Left ventricle myocardium inferior (tissue), 1 donor: Measurements from ENCODE around the gene NAP1L4. TPM values are rescaled to one million over a fixed set of nuclear protein-coding genes. Genes with fewer than 3 reads are reported as not detected.

ENCODE experiments used
- DNase-seq: peaks from one replicate; pipeline ENCODE4 v3.0.0-alpha.2; 2020
- H3K27ac ChIP-seq: fragments of 200-600 bp; replicated peaks from 2 replicates; pipeline ENCODE4 v1.8.0; 2021
- H3K27me3 ChIP-seq: fragments of 200-600 bp; 2 replicates; pipeline ENCODE4 v1.8.0; 2021; ENCODE audit warnings: low read depth
- H3K36me3 ChIP-seq: fragments of 200-600 bp; 2 replicates; pipeline ENCODE4 v1.8.0; 2021
- H3K4me1 ChIP-seq: fragments of 200-600 bp; 2 replicates; pipeline ENCODE4 v1.8.0; 2021
- H3K4me3 ChIP-seq: fragments of 200-600 bp; 2 replicates; pipeline ENCODE4 v1.8.0; 2021; ENCODE audit warnings: mild to moderate bottlenecking, moderate library complexity
- H3K9me3 ChIP-seq: fragments of 200-600 bp; replicated peaks from 2 replicates; pipeline ENCODE4 v1.8.0; 2021
- CTCF ChIP-seq: fragments of 200-600 bp; IDR thresholded peaks from 2 replicates; pipeline ENCODE4 v1.8.0; 2021; ENCODE audit warnings: antibody characterized with exemption, mild to moderate bottlenecking, borderline replicate concordance
- intact Hi-C: fragments of 100-400 bp; cut with micrococcal nuclease; formaldehyde crosslinking; loops from one replicate; pipeline ENCODE4 v1.11.0; 2022
- total RNA-seq: library from RNA; stranded (reverse); fragmentation: NEBNext Ultra II Directional; extraction: Animal tissue kit (Norgen Biotek cat#: 25700); gene quantifications from one replicate; pipeline ENCODE4 v1.2.1, GENCODE V29; 2021
- donor health status: DM: no; HTN: yes; CAD: no; lungs with severe emphysema.

Gene NAP1L4
- total RNA-seq, 1 donor from 2014 or later: 175 TPM

- peaks cover 50% of the 10 kb centered on the region for H3K27me3 ChIP-seq
- TF ChIP-seq CTCF: no peak
- no peak overlapping the region for H3K4me3 ChIP-seq
- H3K36me3 ChIP-seq: no peaks in the 10 kb centered on the region
- intact Hi-C loops: no loop called here
- no peaks in the 10 kb centered on the region for H3K9me3 ChIP-seq
- H3K27ac ChIP-seq: no peak overlapping the region
- no peak for DNase-seq
- H3K4me1 ChIP-seq: peaks cover 13% of the 10 kb centered on the region
Measured at GRCh38 chr11:2923446-2924375, 68.4 kb downstream of the NAP1L4 start.

GRCh38 chr11:2922655-2923054 is 69.5 kb downstream of the NAP1L4 start:
- H3K27ac ChIP-seq: no peak overlapping the region
- DNase-seq: no peak
- H3K4me3 ChIP-seq: no peak overlapping the region
- peaks cover 39% of the 10 kb centered on the region for H3K27me3 ChIP-seq
- no peaks in the 10 kb centered on the region for H3K36me3 ChIP-seq
- intact Hi-C loops: no loop called here
- no peaks in the 10 kb centered on the region for H3K9me3 ChIP-seq
- peaks cover 3% of the 10 kb centered on the region for H3K4me1 ChIP-seq
- no peak for TF ChIP-seq CTCF

GRCh38 chr11:2921742-2922493 is 70.2 kb downstream of the NAP1L4 start:
- no peak for TF ChIP-seq CTCF
- no peak for DNase-seq

GRCh38 chr11:2921261-2921660 is 70.9 kb downstream of the NAP1L4 start:
- no peak for TF ChIP-seq CTCF
- Histone ChIP-seq H3K4me1 (peaks cover 3% of the 10 kb centered on the region), H3K4me3 (no peak overlapping the region), H3K9me3 (no peaks in the 10 kb centered on the region), H3K27ac (no peak overlapping the region), H3K36me3 (no peaks in the 10 kb centered on the region), H3K27me3 (peaks cover 25% of the 10 kb centered on the region)
- DNase-seq: no peak
- intact Hi-C loops: no loop called here

More at GRCh38 chr11:2921742-2922493, 70.2 kb downstream of the NAP1L4 start:
- H3K4me1 ChIP-seq: peaks cover 3% of the 10 kb centered on the region
- H3K27ac ChIP-seq: no peak overlapping the region
- H3K27me3 ChIP-seq: peaks cover 32% of the 10 kb centered on the region
- intact Hi-C loops: no loop called here
- H3K36me3 ChIP-seq: no peaks in the 10 kb centered on the region
- no peak overlapping the region for H3K4me3 ChIP-seq
- H3K9me3 ChIP-seq: no peaks in the 10 kb centered on the region

- intact Hi-C loops: no loop called here
- DNase-seq: no peak
- Histone ChIP-seq H3K27ac (no peak overlapping the region), H3K27me3 (peaks cover 25% of the 10 kb centered on the region), H3K4me1 (peaks cover 8% of the 10 kb centered on the region), H3K36me3 (no peaks in the 10 kb centered on the region), H3K9me3 (no peaks in the 10 kb centered on the region), H3K4me3 (no peak overlapping the region)
- no peak for TF ChIP-seq CTCF
Measured at GRCh38 chr11:2920343-2920742, 71.8 kb downstream of the NAP1L4 start.
